ENCODE data around the gene TEAD4.

Gene TEAD4

DNA sequence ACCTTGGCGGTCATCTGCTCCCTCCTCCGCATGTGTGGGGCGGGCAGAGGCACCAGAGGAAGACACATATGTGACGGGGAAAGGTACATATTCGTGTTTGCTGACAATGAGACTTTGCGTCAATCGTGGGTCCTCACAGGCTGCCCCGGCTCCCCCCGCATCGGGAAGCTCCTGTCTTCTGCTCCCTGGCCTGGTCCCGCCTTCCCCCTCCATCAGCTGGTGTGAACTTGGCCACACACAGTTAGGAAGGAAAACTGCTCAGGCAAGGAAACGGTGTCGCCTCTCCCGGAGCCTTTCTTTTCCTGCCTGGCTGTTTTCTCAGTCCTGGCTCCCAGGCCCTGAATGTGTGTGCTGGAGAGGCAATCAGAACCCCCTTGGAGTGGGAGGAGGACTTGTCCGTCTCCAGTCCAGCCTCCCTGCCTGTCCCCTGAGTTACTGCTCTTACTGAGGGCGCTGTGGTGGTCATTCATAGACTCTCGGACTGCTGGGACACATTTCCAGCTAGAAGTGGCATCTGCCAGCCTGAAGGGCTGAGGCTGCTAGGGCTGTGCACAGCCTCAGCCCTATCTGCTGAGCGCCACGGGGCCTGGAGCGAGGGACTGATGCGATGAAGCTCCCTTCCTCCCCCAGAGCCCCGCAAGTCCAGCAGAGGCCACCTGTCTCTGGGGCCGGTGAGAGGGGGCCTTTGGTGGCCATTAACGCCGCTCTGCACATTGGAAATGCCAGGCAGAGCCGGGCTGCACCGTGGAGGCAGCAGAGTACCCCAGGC, 73.8 kb downstream of the TEAD4 start:
- DNase-seq (ENCODE audit: low read depth), result no peak

DNA sequence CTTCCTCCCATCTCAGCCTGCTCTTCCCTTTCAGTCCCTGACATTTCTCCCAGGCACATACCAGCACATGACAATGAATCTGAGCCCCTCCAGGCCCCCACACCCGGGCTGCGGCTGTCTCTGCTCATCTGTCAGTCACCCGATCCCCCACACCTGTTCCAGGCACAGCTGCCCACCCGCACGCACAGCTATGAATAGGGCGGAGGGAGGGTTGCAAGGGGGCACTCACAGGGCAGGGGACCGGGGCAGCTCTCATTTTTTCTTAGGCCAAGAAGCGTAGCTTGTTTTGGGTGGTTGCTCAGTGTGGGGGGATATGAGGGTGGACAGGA, 74.3 kb downstream of the TEAD4 start:
- no peak for DNase-seq (ENCODE audit: low read depth)

DNA sequence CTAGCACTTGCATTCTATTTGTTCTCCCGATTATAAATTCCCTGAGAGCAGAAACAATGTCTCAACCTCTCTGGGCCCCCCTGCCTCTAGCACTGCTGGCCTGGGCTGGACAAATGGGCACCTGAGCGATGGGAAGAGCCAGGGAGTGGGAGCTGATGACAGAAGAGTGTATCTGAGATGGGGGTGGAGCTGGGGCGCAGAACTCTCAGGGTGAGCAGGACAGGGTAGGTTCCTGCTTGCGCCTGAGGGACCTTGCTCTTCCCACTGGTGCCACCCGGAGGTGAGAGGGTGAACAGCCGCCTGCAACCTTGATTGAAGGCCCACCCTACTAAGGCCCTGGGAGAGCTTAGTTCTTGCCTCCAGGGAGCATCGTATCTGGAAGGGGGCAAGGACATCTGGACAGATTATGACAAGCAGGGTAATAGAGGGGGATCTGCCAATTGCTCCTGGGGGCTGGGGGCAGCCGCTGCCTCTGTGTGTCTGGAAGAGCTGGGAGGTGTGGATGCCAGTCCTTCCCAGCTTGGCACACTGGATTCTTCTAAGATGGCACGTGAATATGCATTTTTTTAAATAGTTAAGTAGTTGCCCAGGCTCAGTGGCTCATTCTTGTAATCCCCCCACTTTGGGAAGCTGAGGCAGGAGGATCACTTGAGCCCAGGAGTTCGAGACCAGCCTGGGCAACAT, 75.0 kb downstream of the TEAD4 start:
- DNase-seq (ENCODE audit: low read depth), result peak; percentile 7

GRCh38 chr12:3035171-3035570, 76.0 kb downstream of the TEAD4 start:
- DNase-seq (ENCODE audit: low read depth), result no peak

DNA sequence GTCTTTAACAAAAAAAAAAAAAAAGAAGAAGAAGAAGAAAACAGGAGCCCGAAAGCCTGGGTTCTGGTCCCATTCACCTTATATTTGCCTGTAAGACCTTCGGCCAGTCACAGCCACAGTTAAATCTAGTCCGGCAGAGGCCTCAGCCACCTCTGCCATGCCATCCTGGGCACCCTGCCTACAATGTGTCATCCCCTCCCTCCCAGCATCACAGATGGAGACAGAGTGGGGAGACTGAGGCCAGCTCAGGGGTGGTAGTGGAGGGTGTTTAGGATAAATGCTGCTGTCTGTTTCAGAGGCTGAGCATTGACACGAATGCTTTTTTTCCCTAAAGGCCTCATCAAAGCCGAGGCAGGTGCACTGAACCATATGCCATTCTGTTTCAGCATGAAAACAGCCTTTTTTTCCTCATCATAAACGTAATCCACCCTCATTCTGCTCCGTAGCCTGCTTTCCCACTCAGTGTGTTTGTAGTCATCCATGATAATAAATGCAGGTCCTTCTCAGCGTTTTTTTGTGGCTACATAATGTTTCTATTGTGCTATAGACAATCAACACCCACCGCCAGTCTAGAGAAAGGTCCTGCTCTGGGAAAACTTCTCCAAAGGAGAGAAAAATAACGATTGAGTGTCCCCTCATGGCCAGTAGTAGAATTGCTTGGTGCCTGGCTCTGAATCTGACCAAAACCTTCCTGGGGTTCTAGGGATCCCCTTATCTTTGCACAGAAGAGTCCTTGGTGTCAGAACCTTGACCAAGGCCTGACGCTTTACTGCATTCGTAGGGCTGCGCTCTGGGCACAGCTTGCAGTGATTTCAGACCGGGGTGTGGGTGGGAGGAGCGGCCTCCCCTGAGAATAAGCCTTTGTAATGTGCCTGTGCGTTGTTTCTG, 76.9 kb downstream of the TEAD4 start:
- no peak for DNase-seq (ENCODE audit: low read depth)

DNA sequence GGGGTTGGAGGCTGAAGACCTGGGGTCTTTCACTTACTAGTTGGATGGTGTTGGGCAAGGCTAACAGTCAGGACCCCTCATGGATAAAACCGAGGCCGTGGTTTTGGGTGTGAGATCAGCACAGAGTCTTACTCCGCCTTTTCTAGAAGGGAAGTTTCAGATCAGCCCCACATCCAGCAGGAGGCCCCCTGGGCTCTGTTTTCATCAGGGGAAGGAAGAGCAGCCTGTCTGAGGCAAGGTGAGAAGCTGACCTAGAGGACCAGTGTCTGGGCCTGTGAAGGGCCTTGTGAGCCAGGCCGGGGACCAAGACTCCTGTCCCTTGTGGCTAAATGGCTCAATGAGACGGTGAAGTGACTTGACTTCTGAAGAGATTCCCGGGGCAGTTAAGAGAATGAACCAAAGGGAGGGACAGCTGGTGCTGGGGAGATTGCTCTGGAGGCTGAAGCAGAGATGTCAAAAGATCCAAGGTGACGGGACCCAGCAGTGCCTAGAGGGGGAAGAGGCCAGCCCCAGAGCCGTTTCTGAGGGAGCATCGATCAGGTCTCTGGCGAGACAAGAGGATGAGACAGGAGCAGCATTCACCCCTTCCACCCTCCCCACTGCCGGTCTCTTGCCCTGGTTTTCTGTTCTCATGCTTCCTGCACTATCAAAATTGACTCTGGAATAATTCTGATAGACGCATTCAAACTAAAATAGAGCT, 77.9 kb downstream of the TEAD4 start:
- DNase-seq (ENCODE audit: low read depth), result no peak

- no peak for DNase-seq (ENCODE audit: low read depth)
These were observed 79.0 kb downstream of the TEAD4 start for GRCh38 chr12:3038166-3038565.

GRCh38 chr12:3038926-3039510, 79.8 kb downstream of the TEAD4 start:
- no peak for DNase-seq (ENCODE audit: low read depth)

DNA sequence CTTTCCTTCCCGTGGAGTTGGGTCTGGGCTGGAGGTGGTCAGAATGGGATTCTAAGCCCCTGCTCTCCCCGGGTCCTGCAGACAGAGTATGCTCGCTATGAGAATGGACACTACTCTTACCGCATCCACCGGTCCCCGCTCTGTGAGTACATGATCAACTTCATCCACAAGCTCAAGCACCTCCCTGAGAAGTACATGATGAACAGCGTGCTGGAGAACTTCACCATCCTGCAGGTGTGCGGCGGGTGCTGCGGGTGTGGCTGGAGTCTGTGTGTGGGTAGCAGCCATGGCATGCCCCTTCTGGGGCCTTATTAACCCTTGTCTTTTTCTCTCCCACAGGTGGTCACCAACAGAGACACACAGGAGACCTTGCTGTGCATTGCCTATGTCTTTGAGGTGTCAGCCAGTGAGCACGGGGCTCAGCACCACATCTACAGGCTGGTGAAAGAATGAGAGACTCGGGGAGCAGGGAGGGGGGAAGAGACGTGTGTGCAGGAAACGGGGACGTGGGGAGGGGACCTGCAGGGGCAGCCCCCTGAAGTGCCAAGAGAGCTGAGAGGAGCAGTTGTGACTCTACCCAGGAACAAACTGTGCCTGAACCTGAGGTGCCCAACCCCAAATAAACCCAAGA, 80.9 kb downstream of the TEAD4 start:
- DNase-seq (ENCODE audit: low read depth), result no peak

DNA sequence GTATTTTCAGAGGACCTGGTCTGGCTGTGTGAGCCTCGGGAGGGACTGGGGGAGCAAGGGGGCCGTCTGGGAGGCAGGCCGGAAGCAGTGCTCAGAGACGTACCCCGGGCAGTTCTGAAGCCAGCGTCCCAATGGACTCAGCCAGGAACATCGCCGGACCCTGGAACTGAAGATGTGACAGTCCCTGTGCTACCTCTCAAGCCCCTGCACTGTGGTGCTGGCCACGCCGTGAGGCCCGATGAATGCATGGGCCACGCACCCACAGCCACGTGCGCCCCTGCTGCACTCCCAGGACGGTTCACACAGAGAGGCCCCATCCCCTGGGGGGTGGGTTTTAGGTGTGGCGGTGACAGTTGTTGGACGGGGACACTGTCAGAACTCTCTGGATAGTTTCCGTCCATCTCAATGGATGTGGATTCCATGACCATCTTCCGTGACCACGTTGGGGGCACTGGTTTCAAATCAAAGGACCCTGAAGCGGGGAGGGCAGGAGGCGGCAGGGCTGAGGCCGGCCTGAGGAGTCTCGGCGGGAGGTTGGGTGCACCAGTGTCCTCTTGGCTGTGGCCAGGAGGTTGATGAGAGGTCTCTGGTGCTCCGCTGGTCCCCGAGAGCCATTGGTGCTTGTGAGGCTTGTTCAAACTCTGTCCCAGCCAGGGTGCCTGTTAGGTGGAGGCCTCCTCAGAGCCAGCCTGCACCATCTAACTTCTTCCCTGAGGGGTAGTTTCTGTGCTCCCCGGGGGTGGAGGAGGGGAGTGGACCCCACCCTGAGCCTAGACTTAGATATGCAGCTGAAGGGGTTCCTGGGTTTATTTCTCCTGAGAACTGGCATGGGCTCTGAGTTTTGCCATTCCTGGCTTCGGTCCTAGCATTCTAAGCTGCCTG, 81.7 kb downstream of the TEAD4 start:
- DNase-seq (ENCODE audit: low read depth), result no peak

DNA sequence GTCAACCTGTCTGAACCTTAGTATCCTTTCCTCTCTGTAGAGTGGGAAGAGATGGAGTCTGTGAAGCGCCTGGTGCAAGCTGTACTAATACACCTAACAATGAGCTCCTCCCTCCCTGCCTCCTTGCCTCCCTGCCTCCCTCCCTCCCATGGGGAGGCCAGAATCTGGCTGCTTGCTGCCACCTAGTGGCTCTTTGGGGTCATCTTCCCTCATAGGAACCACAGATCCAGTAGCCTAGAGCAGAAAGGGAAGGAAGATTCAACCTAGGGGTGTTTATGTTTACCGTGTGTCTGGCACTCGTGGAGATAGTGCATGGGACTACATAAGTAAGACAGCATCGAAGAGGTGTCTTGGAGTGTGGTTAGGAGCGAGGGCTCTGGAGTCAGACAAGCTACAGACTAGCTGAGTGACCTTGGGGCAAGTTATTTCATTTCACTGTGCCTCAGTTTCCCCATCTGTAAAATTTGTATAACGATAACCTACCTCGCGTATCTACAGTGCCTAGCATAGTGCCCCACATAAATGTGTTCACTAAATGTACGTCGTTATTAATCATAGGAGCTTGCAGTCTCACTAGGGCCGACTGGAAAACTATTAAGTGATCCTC, 82.5 kb downstream of the TEAD4 start:
- DNase-seq (ENCODE audit: low read depth), result peak; percentile 36

GRCh38 chr12:3042394-3042793, 83.2 kb downstream of the TEAD4 start:
- DNase-seq (ENCODE audit: low read depth), result no peak

- no peak for DNase-seq (ENCODE audit: low read depth)
These were observed 83.6 kb downstream of the TEAD4 start for GRCh38 chr12:3042826-3043225.

- no peak for DNase-seq (ENCODE audit: low read depth)
These were observed 84.2 kb downstream of the TEAD4 start for GRCh38 chr12:3043406-3043805.

- DNase-seq (ENCODE audit: low read depth), result no peak
These were observed 85.0 kb downstream of the TEAD4 start for GRCh38 chr12:3044141-3044630.

DNA sequence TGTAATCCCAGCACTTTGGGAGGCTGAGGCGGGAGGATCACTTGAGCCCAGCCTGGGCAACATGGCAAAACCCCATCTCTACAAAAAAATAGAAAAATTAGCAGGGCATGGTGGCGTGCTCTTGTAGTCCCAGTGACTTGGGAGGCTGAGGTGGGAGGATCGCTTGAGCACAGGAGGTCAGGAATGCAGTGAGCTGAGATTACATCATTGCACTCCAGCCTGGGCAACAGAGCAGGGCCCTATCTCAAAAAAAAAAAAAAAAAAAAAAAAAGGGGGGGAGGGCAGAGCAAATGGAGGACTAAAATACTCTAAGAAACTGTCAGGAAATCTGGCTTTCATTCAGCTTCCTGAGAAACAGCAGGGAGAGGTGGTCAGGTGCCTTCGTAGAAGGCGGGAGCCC, 86.3 kb downstream of the TEAD4 start:
- no peak for DNase-seq (ENCODE audit: low read depth)

- DNase-seq (ENCODE audit: low read depth), result no peak
These were observed 86.8 kb downstream of the TEAD4 start for GRCh38 chr12:3045989-3046388.

DNA sequence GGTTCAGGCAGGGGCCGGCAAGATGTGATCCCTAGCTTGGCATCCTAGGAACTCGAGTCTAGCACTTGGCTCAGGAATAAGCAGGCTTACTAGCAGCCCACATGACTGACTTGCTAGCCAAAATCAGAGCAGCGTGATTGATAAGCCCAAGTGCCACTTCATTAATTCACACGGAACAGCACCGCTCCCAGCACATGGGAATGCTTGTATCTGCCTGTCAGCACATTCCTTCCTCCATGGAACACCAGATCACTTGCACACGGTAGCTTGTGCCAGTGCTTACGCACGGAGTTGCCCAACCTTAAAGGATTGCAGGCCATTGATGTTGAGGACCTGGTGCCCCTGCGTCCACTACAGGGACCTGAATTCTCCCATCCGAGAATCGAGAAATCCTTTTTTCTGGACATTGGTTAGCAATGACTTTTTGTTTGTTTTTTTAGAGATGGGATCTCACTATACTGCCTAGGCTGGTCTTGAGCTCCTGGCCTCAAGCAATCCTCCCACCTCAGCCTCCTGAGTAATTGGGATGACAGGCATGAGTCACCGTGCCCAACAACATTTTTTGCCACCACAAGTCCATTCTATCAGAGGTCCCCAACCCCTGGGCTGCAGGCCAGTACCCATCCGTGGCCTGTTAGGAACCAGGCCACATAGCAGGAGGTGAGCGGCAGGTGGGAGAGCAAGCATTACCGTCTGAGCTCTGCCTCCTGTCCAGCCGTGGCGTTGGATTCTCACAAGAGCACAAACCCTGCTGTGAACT, 87.4 kb downstream of the TEAD4 start:
- no peak for DNase-seq (ENCODE audit: low read depth)

DNA sequence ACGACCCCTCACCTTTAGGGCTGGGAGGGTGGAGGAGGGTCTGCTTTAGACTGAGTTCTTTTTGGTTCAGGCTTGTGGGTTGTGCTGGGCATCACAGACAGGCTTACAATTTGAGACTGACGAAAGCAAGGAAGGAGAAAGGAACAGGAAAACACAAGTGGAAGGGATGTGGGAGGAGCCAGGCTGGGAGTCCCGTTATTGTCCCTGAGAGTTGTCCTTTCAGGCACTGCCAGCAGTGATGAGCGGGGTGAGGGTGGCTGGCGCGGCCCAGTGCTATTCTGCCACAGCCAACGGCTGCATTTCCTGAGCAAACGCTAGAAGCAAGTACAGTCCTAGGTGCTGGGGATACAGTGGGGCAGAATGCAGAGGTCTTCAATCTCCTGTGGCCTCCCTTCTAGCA, 88.8 kb downstream of the TEAD4 start:
- DNase-seq (ENCODE audit: low read depth), result no peak
